ENCODE measurements around the gene VSTM2B.

GRCh38 chr19:29484876-29485275, 40.9 kb upstream of the VSTM2B start:
- TF ChIP-seq CTCF (conservative IDR thresholded peaks at IDR 0.05; ENCODE audit: low read depth, low read length), result no peak
- no peak for TF ChIP-seq EZH2 (IDR thresholded peaks at IDR 0.05; ENCODE audit: borderline replicate concordance, low read depth, low read length, poor library complexity, severe bottlenecking)
